Stomach (tissue), 4 donors: ENCODE data around the gene CYP4F8.

Source experiments
- CTCF ChIP-seq, 7 experiments: fragments of 450-650 bp in 4 of 7; fragments of 200-600 bp in 3 of 7; sonication (generic) in 3 of 7; IDR thresholded peaks; one replicate each; pipeline ENCODE4 v1.5.1; 2016 to 2019; ENCODE audit warnings: antibody characterized with exemption in 7 of 7, control low read depth in 2 of 7, mild to moderate bottlenecking in 1 of 7
- EP300 ChIP-seq: sonication (generic); formaldehyde crosslinking; IDR thresholded peaks from one replicate; pipeline ENCODE4 v1.6.1; 2017; ENCODE audit warnings: antibody characterized with exemption
- POLR2A ChIP-seq, 4 donors: fragments of 450-650 bp; IDR thresholded peaks; one replicate each; pipeline ENCODE4 v1.6.1; 2016; ENCODE audit warnings: antibody characterized with exemption in 4 of 4, control low read depth in 2 of 4, mild to moderate bottlenecking in 1 of 4, moderate library complexity in 1 of 4
- POLR2AphosphoS5 ChIP-seq, 3 donors: sonication (generic); formaldehyde crosslinking; IDR thresholded peaks; one replicate each; pipeline ENCODE4 v1.6.1; 2016; ENCODE audit warnings: antibody characterized with exemption in 3 of 3

- no peak for TF ChIP-seq CTCF (IDR thresholded peaks at IDR 0.05)
- no peak for TF ChIP-seq POLR2A (IDR thresholded peaks at IDR 0.05)
- TF ChIP-seq EP300: no peak
- TF ChIP-seq POLR2AphosphoS5 (IDR thresholded peaks at IDR 0.05): no peak
Observed at GRCh38 chr19:15614507-15615379, at the start of gene CYP4F8.
